ENCODE data around the gene UBR1. TPM values are rescaled to one million over a fixed set of nuclear protein-coding genes. Genes with fewer than 3 reads are reported as not detected.

Gene UBR1
- total RNA-seq, 1 donor from 2014 or later = 19.5 TPM

DNA sequence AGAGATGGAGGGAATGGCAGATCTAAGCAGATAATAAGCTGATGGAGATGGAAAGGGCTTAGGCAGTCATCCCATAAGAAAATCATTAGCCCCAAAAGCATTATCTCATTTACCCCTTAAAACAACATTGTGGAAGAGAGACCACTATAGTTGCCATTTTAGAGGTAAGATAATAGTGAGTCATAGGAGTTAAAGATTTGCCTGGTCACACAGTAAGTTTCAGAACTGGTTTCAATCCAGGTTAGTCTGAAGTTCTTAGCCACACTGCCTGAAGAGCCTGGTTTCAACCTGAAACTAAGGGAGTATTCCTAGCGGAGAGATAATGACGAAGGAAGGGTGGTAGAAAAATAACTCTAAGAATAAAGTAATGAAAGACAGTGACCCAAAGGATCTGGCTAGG lies 13.0 kb upstream of the UBR1 start:
- no peak for ATAC-seq (ENCODE audit: poor library complexity)
- intact Hi-C loops (cut with DNase I) = no loop called here
- no peak for DNase-seq

DNA sequence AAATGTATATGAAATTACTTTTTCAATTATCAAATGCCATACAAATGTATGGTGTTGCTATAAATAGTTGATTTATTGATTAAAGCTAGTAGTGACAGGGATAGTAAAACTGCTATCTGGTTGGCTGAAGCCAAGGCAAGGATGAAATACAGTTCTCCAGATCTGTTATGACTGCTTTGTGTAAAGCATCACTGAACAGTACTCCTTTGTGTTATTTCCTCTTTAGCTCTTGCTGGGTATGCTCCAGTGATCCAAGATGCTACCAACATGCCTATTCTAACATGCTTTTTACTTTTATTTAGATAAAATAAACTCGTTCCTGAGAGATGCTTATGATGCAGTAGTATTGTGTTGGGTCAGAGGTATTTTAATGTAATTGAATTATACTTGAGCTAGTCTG lies 12.4 kb upstream of the UBR1 start:
- intact Hi-C loops (cut with DNase I) = no loop called here
- DNase-seq = no peak
- ATAC-seq (ENCODE audit: poor library complexity) = no peak

GRCh38 chr15:43111354-43111753 lies 5.5 kb upstream of the UBR1 start:
- DNase-seq (no peak), ATAC-seq (ENCODE audit: poor library complexity) (no peak)
- intact Hi-C loops (cut with DNase I) = no loop called here

GRCh38 chr15:43107751-43108150 lies 1.9 kb upstream of the UBR1 start:
- no peak for ATAC-seq (ENCODE audit: poor library complexity)
- intact Hi-C loops (cut with DNase I) = loop anchor here (2.0 kb wide), 1 partner anchor 25 kb away; the partner anchor contains the start of gene TMEM62
- no peak for DNase-seq

DNA sequence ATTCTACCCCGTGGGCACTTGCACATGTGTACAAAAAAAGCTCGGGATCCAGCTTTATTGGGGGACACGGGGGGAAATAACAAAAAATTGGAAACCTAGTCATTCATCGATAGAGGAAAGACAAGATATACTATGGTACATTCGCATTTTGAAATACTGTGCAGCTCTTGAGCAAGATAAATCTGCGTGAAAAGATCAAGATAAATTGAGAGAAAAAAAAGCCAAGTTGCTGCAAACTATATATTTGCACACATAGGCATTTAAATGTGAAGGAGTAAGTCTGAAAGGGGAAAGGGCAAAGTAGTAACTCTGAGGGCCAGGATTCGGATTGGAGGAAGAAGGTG lies 620 bp upstream of the UBR1 start:
- intact Hi-C loops (cut with DNase I) = loop anchor here (2.0 kb wide), 1 partner anchor 26 kb away; the partner anchor contains the start of gene TMEM62
- DNase-seq = no peak
- no peak for ATAC-seq (ENCODE audit: poor library complexity)

DNA sequence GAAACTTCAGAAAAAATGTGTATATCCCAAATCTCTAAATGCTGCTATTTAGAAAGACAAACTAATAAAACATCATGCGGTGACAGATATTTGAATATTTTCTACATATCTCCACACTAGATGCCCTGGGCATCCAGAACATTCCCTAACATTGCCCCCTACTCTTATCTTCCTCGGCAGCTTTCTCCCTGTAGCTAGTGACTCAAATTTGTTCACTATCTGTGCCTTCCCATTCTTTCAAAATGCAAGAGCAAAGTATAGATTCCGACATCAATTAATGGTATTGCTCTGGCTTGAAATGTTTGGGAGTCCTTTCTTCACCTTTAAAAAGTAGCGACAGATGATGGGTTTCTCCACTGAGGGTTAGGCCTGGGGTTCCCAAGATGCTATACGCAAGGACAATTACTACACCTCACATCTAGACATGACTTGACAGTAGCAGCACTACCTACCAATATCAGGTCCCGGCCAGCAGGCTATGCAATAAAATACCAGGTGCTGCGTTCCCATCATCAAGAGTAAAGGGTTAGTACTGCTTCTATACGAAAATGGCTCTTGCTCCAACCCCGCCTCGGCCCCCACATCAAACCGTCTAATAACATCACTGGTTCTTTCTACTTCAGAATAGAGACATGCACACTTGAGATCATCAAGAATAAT lies 631 bp downstream of the UBR1 start:
- DNase-seq (no peak), ATAC-seq (ENCODE audit: poor library complexity) (peak; percentile 33)
- intact Hi-C loops (cut with DNase I) = no loop called here

- DNase-seq = no peak
- intact Hi-C loops (cut with DNase I) = no loop called here
- no peak for ATAC-seq (ENCODE audit: poor library complexity)
These were observed 1.4 kb downstream of the UBR1 start for GRCh38 chr15:43104426-43104825.

DNA sequence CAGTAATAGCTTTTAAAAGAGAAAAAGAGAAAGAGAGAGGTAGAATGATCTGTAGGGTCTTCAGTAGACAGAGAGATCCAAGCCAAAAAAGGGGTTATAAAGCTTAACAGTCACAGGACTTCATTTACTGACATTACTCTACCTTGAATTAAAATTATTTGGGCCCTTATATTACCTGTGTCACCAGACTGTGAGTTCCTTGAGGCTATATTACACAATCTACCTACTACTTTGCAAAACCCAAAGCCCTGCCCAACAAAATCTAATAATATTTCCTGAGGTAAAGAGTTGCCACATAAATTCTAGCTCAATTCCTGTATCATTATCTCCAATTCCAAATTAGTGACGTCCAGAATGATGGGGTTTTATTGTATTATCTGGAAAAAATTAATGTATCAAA lies 1.9 kb downstream of the UBR1 start:
- no peak for DNase-seq
- no peak for ATAC-seq (ENCODE audit: poor library complexity)
- intact Hi-C loops (cut with DNase I) = no loop called here

DNA sequence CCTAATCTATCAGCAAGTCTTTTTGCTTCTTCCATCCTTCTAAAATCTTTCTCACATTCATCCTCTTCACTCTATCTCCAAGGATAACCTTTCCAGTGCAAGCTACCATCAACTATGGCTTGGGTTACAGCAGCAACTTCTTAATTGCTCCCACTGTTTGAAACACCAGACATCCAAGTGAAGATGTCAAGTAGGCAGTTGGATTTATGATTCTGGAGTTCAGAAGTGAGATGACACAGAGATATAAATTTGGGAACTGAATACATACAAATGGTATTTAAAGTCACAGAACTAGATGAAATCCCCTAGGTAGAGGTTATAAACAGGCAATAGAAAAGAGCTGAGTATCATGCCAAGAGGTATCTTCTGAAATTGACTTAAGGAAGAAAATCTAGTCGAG lies 3.7 kb downstream of the UBR1 start:
- intact Hi-C loops (cut with DNase I) = no loop called here
- no peak for ATAC-seq (ENCODE audit: poor library complexity)
- DNase-seq = no peak

DNA sequence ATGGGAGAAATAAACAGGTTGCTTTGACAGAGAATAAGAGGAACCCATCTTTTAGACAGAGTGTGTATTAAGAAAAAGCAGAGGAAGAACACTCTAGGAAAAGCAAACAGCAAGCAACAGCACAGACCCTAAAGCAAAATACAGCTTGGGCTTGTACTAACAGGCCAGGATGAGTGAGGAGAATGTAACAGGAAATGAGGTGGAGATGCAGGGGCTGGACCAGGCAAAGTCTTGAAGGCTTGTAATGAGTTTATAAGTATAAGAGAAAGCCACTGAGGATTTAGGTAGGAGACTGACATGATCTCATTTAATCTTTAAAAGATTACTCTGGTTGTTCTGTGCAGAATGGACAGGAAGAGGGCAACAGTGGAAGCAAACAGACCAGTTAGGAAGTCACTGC lies 4.9 kb downstream of the UBR1 start:
- intact Hi-C loops (cut with DNase I) = no loop called here
- DNase-seq (no peak), ATAC-seq (ENCODE audit: poor library complexity) (no peak)

- DNase-seq (no peak), ATAC-seq (ENCODE audit: poor library complexity) (no peak)
- intact Hi-C loops (cut with DNase I) = no loop called here
These were observed 6.6 kb downstream of the UBR1 start for GRCh38 chr15:43099105-43099845.

GRCh38 chr15:43096411-43096810 lies 9.4 kb downstream of the UBR1 start:
- DNase-seq = no peak
- no peak for ATAC-seq (ENCODE audit: poor library complexity)
- intact Hi-C loops (cut with DNase I) = no loop called here

GRCh38 chr15:43095708-43096347 lies 10.0 kb downstream of the UBR1 start:
- ATAC-seq (ENCODE audit: poor library complexity) = no peak
- intact Hi-C loops (cut with DNase I) = no loop called here
- no peak for DNase-seq

DNA sequence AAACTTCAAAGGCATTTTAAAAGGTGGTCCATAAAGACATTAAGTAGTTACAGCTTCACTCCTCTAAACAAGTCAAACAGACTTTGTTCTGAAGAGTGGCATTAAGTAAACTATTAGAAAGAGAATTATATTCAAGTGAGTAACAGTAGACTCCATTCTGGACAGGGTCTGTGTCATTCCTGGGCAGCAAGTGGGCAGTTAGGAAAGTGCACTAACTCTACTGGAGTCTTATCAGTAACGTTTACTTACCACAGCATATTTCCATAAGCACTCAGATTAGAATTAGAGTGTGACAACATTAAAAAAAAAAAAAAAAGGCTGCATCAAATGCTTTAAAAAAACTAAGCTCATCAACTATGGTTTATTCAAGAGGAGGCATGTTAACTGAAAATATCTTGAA lies 10.6 kb downstream of the UBR1 start:
- intact Hi-C loops (cut with DNase I) = no loop called here
- DNase-seq (no peak), ATAC-seq (ENCODE audit: poor library complexity) (no peak)

DNA sequence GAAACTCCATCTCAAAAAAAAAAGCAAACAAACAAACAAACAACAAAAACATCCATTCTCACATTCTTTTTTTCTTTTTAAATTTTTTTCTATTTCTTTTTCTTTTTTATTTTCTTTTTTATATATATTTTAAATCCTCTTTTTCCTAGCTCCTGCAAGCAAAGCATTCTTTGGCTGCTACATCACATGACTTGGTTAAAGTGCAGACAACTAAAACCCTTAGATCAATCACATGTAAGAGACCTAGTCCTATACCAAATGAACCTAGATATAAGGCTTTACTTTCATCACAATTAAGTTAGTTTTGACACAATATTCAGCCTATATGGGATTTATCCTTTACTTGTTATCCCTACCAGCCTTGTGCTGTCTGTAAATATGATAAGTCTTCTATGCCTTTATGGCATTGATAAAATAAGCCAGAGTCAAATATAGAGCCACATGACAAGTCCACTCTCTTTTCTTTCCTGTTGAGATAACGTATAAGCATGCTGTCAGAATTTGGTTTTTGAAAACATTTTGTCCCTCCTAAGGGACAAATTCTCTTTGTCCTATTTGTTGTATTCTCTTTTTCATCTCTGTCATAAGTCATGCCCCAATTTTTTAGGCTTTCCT lies 11.3 kb downstream of the UBR1 start:
- DNase-seq = no peak
- no peak for ATAC-seq (ENCODE audit: poor library complexity)
- intact Hi-C loops (cut with DNase I) = no loop called here

- DNase-seq (no peak), ATAC-seq (ENCODE audit: poor library complexity) (no peak)
- intact Hi-C loops (cut with DNase I) = no loop called here
These were observed 12.8 kb downstream of the UBR1 start for GRCh38 chr15:43093026-43093425.

GRCh38 chr15:43091859-43092258 lies 14.0 kb downstream of the UBR1 start:
- no peak for ATAC-seq (ENCODE audit: poor library complexity)
- no peak for DNase-seq
- intact Hi-C loops (cut with DNase I) = no loop called here

GRCh38 chr15:43086551-43086950 lies 19.3 kb downstream of the UBR1 start:
- intact Hi-C loops (cut with DNase I) = no loop called here
- DNase-seq (no peak), ATAC-seq (ENCODE audit: poor library complexity) (no peak)

- intact Hi-C loops (cut with DNase I) = no loop called here
- ATAC-seq (ENCODE audit: poor library complexity) = no peak
These were observed 19.9 kb downstream of the UBR1 start for GRCh38 chr15:43085921-43086320.

DNA sequence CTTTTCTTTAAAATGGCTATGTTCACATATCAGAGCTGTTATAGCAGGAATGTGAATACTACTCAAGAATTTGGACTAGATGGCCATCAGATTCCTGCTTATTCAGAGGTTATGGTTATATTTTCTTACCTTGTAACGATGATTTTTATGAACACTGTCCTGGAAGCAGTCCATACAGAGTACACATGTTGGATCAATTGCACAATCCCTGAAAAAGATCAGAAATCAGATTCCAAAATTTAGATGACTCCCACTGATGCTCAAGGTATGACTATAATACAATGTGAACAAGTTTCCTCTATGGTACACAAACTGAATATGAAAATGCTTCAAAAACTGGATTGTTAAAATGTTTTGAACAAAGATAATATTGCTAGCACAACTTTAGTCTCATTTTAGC lies 23.3 kb downstream of the UBR1 start:
- intact Hi-C loops (cut with DNase I) = no loop called here
- ATAC-seq (ENCODE audit: poor library complexity) (no peak), DNase-seq (no peak)

More at GRCh38 chr15:43085921-43086320, 19.9 kb downstream of the UBR1 start:
- no peak for DNase-seq
